Endothelial cell of umbilical vein (primary cell): ENCODE data around the gene TMEM18.

ENCODE experiments used
- EZH2 ChIP-seq: IDR thresholded peaks from 2 replicates; pipeline ENCODE4 v1.6.1; 2012; ENCODE audit warnings: borderline replicate concordance, low read depth, mild to moderate bottlenecking, moderate library complexity, low read length, inconsistent platforms; ENCODE audit not compliant: severe bottlenecking
- MAX ChIP-seq: IDR thresholded peaks from 2 replicates; pipeline ENCODE4 v1.6.1; 2011; ENCODE audit not compliant: insufficient read depth, insufficient read length
- MYC ChIP-seq: IDR thresholded peaks from one replicate; pipeline ENCODE4 v1.6.1; 2011; ENCODE audit warnings: mild to moderate bottlenecking, low read depth, low read length
- POLR2A ChIP-seq: IDR thresholded peaks from 2 replicates; pipeline ENCODE4 v1.6.1; 2012; ENCODE audit warnings: low read depth, mild to moderate bottlenecking, control low read depth, low read length
- POLR2AphosphoS5 ChIP-seq: IDR thresholded peaks from 2 replicates; pipeline ENCODE4 v1.6.1; 2012; ENCODE audit warnings: low read depth, mild to moderate bottlenecking, control low read depth, low read length, moderate library complexity; ENCODE audit not compliant: insufficient read depth
- TF ChIP-seq, protein P1 (sequence below), 2 donors: IDR thresholded peaks; 1 replicate in 1 of 2; 2 replicates in 1 of 2; pipeline ENCODE4 v1.5.1; 2011; ENCODE audit warnings: low read length in 2 of 2, mild to moderate bottlenecking in 2 of 2, moderate library complexity in 2 of 2, control low read depth in 1 of 2, inconsistent platforms in 1 of 2, low read depth in 1 of 2; ENCODE audit not compliant: insufficient read depth in 1 of 2; ENCODE audit errors: extremely low read depth in 1 of 2

DNA sequence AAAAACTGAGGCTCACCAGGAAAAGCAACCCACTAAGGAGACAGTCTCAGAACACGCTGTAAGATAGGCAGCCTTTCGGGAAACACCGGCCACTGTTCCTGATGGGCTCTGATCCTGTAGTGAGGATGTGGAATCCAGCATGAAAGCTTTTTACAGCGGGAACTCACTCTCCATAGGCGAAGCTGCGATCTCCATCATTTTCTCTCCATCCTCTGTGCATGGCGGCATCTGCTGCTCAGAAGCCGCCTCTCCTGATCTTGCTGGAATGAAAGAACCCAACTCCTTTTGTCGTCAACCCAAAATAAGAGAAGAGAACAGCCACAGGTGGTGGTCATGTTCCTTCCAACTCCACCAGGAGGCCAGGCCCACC, 49.9 kb downstream of the TMEM18 start:
- TF ChIP-seq EZH2 (no peak), POLR2A (no peak), MAX (no peak), MYC (no peak), POLR2AphosphoS5 (no peak)
- TF ChIP-seq, protein P1, sequence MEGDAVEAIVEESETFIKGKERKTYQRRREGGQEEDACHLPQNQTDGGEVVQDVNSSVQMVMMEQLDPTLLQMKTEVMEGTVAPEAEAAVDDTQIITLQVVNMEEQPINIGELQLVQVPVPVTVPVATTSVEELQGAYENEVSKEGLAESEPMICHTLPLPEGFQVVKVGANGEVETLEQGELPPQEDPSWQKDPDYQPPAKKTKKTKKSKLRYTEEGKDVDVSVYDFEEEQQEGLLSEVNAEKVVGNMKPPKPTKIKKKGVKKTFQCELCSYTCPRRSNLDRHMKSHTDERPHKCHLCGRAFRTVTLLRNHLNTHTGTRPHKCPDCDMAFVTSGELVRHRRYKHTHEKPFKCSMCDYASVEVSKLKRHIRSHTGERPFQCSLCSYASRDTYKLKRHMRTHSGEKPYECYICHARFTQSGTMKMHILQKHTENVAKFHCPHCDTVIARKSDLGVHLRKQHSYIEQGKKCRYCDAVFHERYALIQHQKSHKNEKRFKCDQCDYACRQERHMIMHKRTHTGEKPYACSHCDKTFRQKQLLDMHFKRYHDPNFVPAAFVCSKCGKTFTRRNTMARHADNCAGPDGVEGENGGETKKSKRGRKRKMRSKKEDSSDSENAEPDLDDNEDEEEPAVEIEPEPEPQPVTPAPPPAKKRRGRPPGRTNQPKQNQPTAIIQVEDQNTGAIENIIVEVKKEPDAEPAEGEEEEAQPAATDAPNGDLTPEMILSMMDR (IDR thresholded peaks at IDR 0.05; ENCODE audit: extremely low read depth in 1 of 2, insufficient read depth in 1 of 2, low read depth in 1 of 2, low read length in 2 of 2) = no peak
